Skin of body (tissue), 2 donors: ENCODE measurements around the gene SMKR1. TPM values are rescaled to one million over a fixed set of nuclear protein-coding genes. Genes with fewer than 3 reads are reported as not detected.
A peak's percentile ranks its signal among the peaks of the same experiment; 100 is the strongest.
"Not testable (repeated sequence)": the region's sequence is repeated elsewhere in the genome, so short reads cannot be mapped to it uniquely, and the experiment has no call there.

Experiments
- DNase-seq: peaks from one replicate; lab custom pipeline; 2025; lab: John Stamatoyannopoulos, UW
- total RNA-seq: library from RNA; depleted of rRNA; stranded (reverse); fragments of >200 nt; gene quantifications from one replicate; pipeline ENCODE4 v1.2.3, GENCODE V29; 2014

The SMKR1 gene
- total RNA-seq, 1 donor from 2014 or later: 0.20 TPM

DNA sequence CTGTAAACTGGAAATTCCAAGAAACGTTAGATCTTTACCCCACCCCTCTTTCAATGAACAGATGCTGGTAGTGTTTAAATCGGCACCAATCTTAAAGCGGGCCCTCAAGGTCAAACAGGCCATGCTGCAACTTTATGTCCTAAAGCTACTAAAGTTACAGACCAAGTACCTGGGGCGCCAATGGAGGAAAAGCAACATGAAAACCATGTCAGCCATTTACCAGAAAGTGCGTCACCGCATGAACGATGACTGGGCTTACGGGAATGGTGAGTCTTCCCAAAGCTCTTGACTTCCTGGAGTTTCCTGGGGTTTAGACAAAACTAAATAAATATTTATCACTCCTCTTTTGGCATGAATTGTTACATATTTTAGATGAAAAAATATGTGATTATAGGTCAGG, 19.6 kb upstream of the SMKR1 start:
- DNase-seq: no peak

DNA sequence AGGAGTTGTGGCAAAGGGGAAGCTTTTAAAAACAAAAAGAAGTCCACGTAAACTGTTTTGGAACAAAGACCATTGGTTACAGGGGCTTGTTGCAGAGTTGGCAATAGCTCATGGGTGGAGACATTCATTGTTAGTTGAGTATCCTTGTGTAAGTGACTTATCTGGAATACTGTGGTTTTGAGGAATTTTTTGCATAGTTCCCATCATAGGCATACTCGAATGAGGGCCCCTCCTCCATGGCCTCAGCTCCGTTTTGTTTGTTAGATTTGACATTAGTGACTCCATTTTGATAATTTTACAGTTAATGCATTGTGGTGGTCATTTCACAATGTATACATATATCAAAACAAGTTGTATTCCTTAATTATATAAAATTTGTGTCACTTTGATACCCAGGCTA, 12.8 kb upstream of the SMKR1 start:
- no peak for DNase-seq

DNA sequence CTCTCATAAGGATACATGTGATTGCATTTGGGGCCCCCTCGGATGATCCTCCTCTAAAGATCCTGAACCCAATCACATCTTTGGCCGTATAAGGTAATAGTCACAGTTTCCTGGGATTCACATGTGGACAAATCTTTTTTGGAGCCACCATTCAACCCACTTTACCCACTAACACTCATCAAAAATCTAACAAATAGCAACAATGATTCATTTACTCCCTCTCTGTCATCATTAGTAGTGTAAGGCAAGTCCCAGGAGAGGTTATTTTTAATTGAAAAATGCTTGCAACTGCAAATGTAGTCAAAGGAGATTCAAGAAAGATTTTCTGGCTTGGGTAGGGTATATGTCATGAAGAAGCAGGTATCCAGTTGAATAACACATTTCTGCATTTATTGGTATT, 9.9 kb upstream of the SMKR1 start:
- DNase-seq: no peak

DNA sequence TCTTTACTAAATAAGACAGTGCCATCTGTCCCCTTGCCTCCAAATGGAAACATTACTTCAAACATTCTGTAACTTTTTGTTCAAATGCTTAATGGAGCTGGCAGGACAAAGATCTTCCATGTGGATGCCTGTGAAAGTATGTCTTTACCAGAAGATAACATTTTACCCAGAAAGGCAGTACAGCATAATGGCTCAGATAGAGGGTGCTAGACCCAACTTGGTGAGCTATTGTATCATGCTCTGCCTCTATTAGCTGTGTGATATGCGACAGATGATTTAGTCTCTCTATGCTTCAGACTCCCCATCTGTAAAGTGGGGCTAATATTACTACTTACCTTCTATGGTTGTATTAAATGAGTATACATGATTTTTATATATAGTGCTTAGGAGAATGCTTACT, 8.8 kb upstream of the SMKR1 start:
- no peak for DNase-seq

DNA sequence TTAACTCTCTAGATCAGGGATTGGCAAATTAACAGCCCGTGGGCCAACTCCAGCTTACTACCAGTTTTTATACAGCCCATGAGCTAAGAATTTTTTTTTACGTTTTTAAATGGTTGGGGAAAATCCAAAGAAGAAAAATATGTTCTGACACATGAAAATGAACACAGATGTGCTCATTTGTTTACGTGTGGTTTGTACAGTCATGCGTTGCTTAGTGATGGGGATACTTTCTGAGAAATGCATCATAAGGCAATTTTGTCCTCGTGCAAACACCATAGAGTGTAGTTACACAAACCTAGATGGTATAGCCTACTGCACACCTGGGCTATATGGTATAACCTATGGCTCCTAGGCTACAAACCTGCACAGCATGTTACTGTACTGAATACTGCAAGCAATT, 8.3 kb upstream of the SMKR1 start:
- DNase-seq: peak; percentile 23

DNA sequence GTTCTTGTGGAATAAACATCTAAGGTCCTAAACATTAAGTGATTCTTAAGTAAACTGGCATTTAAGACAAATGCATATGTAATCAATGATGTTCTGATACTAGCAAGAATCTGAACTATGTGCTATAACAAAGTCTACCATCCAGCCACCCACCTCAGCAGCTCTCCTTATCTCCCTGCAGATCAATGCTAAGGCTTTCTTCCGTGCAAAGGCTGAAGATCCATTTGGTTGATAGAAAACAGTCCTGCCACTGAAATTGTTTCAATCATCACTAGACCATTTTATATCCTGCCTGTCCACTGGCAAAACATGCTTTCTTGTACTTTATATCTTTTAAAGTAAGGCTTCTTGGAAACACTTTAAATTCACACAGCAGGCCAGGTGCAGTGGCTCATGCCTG, 6.3 kb upstream of the SMKR1 start:
- no peak for DNase-seq

DNA sequence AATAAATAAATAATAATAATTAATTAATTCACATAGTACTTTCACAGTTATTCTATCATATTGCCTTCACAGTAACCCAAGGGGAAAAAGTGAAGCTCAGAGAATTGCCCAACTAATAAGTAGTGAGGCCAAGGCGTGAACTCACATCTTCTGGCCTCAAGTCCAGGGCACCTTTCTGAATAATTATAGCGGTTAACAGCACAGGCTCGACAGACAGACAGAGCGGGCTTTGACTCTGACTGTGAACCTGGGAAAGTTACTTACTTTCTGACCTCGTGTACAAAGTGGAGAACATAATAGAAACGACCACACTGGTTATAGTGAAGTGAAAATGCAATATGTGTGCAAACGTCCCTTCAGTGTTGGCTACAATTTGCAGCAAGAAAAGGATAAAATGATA, 5.7 kb upstream of the SMKR1 start:
- DNase-seq: no peak

DNA sequence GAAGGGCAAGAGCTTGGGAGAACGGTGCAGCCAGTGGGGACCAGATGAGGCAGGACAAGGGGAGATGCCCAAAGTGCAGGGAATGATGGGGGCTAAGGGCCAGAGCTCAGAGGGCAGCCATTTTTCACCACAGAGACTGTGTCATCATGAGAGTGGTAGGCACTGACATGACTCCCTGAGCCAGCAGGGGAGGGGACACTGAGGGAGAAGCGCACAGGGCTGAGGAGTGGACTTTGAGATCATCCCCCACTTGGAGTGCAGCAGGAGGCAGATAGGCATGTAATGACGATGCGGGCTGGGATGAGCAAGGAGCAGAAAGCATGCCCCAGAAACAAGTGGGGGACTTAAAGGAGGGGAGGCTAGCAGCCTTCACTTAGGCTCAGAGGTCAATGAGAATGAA, 5.2 kb upstream of the SMKR1 start:
- DNase-seq: no peak

DNA sequence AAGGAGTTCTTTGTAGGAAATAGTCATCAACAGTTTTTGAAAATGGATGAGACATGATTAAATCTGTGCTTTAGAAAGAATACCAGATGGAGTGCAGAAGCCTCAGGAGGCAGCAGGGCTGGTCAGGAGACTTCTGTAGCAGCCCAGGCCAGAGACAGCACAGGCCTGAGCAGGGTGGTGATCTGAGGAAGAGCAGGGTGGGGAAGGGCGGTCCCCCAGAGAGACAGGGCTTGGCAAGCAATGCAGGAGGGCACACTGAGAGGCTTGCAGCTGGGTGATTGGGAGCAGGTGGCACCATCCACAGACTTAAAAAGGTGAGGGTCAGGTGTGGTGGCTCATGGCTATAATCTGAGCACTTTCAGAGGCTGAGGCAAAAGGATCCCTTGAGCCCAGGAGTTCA, 4.3 kb upstream of the SMKR1 start:
- DNase-seq: no peak

DNA sequence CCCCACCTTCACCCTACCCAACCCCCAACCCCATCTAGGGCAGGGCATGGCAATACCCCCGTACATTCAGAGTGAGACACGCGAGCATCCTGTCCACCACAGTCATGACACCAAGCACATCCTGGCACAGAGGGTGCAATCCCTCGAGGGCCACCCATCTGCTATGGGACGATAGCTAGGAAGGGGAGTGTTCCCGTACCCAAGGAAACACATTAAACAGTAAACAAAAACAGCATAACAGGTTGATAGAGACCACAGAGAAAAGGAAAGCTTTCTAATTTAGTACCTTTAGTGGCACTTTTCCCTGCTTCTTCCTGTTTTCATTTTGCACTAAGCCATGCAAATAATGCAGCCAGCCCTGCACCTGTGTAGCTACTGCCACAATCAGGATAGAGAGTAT, 2.3 kb upstream of the SMKR1 start:
- no peak for DNase-seq

DNA sequence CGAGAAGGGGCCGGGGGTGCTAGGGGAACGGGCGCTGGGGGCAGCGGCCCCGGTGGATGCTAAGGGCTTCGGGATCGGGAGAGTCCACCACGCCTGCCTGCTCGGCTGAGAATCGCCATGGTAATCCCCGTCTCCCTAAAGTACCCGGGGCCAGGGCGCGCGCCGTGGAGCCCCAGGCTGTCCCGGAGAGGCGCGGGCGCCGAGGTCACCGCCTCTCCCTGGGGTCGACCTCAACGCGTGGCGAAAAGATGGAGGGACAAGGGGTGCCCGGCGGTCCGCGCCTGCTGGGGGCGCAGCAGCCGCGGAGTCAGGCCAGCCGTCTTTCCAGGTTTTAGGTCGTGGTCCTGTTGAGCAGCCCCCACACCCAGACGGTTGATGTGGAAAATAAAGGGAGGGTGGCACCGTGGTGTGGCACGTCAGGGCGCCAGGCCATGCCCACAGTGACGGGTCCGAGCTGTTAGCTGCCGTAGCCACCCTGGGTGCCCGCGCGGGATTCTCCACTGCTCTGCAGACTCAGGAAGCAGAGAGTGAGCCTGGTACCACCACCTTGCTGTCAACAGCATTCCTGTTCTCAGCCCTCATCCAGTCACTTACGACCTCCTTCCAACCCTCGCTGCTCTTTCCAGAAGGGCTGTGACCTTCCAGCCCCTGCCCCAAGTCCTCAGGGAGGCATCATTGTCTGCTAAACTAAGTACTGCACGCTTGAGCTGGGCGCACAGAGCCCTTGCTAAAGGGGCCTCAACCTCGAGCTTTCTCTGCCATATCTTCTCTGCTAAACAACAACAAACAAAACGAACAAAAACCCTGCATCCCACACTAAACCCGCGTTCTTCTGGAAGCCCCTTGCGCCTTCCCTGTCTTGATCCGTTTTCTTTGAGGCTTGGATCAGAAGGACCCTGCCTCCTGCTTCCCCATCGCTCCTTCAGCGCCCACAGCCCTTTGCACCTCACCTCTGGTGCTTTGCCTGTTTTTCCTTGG, 666 bp downstream of the SMKR1 start:
- DNase-seq: no peak

DNA sequence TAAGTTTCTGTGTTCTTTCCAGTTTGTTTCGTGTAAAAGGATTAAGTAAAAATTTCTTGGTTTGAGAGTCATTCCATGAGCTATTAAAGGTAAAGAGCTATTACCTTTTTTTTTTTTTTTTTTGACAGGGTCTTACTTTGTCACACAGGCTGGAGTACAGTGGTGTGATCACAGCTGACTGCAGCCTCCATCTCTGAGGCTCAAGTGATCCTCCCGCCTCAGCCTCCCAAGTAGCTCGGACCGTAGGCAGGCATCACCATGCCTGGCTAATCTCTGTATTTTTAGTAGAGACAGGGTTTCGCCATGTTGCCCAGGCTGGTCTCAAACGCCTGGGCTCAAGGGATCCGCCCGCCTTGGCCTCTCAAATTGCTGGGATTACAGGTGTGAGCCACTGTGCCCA, 1.4 kb downstream of the SMKR1 start:
- DNase-seq: no peak

DNA sequence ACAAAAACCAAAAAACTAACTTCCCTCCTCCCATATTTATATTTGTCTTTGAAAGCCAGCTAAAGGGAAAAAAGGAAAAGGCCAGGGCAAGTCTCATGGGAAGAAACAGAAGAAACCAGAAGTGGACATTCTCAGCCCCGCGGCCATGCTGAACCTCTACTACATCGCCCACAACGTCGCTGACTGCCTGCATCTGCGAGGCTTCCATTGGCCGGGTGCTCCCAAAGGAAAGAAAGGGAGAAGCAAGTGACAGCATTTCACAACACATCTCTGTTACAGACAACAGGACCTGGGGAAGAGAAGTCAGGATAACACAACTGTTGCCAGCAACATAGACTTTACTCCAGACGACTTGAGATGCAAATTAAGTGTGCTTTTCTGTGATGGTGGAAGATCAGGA, 9.9 kb downstream of the SMKR1 start:
- no peak for DNase-seq

DNA sequence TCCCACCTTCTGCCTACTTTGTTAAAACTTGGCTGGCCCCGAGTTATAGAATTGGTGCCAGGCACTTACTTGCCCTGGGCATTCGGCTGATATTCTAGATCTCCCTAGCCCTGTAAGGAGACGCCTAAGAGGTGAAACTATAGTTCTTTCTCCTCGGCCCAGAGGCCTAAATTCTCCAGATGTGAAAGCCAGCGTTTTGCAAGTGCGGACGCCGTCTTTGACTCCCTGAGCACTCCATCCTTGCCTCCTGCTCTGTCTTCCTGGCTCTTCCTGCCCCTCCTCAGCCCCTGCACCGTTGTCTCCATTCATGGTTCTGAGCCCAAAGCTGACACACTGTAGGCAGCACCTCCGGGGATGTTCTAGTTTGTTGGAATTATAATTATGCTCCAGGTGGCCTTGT, 11.2 kb downstream of the SMKR1 start:
- no peak for DNase-seq

DNA sequence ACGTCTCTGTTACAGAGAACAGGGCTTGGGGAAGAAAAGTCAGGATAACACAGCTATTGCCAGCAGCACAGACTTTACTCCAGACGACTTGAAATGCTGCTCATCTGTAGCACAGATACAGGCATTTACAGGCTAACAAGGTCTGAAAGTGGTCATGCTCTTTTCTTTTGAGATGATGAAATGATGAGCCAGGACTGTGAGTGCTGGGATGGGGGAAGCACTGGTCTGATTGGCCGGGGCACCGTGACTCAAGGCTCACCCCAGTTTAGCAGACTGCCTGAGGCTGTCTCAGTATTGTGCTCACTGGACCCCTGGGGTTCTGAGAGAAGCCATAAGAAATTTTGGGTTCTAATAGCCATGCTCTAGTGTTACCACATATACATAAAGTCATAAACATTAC, 12.4 kb downstream of the SMKR1 start:
- no peak for DNase-seq

DNA sequence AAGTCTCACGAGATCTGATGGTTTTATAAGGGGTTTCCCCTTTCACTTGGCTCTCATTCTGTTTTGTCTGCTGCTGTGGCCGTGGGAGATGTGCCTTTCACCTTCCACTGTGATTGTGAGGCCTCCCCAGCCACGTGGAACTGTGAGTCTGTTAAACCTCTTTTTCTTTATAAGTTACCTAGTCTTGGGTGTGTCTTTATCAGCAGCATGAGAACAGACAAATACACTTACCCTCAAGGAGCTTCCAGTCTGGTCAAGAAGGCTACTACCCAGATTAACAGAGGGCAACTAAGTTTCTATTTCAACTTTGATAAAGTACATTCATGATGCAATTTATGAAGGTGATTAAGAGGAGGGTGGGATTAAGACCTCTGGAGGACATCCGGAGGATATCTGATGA, 13.1 kb downstream of the SMKR1 start:
- no peak for DNase-seq

DNA sequence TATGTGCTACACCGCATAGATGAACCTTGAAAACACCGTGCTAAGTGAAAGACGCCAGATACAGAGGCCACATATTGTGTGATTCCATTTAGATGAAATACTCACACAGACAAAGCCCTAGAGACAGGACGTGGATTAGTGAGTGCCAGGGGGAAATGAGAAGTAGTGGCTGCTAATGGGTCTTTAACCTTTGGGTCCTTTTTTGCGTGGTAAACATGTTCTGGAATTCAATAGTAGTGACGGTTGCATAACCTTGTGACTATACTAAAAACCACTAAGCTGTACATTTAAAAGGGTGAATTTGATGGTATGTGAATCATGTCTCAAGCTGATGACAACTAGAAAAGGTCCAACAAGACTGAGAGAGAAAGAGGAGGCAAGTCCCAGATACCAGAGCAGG, 15.6 kb downstream of the SMKR1 start:
- no peak for DNase-seq

DNA sequence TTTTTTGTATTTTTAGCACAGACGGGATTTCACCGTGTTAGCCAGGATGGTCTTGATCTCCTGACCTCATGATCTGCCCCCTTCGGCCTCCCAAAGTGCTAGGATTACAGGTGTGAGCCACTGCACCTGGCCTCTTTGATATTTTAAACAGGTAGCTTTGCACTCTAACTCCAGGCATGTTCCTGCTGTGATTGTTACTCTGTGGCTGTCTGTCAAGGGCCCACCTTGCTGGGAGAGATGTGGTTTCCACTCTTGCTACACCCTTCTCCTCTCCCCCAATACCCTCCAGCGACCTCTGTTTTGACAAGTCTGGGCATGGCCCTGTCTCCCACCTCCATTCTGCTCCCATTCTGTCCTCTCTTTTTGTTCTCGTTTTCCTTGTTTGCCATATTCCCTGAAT, 17.1 kb downstream of the SMKR1 start:
- DNase-seq: no peak

DNA sequence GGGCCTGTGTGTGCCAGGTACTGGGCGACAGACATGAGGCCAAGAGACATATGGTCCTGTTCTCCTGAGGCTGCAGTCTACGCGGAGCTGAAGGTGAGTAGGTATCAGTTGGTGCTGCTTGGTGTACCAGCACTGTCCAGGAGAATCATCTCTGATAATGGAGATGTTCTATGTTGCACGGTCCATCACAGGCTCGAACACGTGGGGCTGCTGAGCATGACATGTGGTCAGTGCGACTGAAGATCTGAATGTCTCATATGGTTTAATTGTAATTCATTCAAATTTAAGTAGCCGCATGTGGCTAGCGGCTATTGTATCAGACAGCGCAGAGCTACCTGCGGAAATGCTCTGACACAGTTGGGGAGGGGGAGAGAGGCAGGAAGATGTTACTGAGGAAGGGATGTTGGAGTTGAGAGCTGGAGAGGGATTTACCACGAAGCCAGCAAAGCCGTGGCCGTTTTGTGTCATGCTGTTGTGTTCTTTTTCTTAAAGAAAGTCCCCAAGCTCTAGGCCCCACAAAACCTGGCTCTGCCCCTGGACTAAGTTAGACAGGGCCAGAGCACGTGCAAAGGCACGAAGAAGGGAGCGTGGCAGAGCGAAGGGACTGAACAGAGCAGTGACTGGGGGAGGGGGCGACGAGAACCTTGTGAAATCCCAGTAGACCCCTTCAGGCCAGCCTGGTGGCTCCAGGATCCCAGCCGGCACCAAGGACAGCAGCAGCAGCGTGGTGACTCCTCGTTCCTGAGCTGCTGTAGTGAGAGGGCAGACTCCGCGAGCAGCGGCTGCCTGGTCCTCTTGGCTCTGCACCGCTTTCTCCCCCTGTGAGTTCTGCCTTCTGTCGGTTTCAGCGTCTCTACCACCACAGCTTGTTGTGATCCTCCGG, 20.0 kb downstream of the SMKR1 start:
- DNase-seq: no peak

DNA sequence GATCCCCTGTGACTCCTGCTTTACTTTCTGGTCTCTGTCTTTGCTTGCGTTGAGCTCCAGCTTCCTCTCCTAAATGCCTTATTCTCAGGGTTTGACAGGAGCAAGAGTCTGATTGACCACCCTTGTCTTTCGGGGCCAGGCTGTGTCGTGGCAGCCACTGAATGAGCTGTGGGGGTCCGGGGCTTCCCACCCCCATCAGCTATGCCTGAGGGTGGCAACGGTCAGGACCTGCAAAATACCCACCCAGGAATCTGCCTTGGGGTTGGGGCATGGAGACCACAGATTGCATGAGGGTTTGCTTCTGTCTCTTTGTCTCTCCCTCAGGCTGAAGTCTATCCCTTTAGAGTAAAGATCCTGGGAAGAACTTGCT, 20.6 kb downstream of the SMKR1 start:
- no peak for DNase-seq

DNA sequence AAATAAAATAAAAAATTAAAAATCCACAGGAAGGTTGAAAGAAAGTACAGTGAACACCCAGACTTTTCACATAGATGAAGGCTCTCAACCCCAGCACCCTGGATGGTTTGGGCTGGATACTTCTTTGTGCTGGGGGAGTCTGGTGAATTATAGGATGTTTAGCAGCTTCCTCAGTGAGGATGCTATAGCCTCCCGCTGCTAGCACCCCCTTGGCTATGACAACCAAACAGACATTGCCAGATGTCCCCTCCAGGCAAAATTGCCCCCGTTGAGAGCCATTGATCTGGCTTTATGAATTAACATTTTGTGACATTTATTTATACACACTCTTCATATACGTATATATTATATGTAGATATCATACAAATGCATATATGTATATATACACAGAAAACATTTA, 21.6 kb downstream of the SMKR1 start:
- DNase-seq: no peak

DNA sequence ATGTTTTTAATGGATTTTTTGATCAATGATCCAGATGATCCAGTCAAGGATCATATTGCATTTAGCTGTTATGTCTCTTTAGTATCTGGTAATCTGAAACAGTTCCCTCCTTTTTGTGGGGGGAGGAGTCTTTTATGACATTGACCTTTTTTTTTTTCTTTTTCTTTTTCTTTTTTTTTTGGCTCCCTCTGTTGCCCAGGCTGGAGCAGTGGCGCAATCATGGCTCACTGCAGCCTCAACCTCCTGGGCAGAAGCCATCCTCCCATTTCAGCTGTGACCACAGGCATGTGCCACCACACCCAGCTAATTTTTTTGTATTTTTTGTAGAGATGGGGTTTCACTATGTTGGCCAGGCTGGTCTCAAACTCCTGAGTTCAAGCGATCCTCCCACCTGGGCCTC, 22.1 kb downstream of the SMKR1 start:
- not testable (repeated sequence) for DNase-seq
